ENCODE measurements around the gene ABTB2. TPM values are rescaled to one million over a fixed set of nuclear protein-coding genes. Genes with fewer than 3 reads are reported as not detected.

Gene ABTB2
- total and polyA plus RNA-seq, 2 of the 8 experiments (the other 6 are each of a cell fraction or from before 2014, with no cell fraction given): 7.7 to 10.2 TPM

DNA sequence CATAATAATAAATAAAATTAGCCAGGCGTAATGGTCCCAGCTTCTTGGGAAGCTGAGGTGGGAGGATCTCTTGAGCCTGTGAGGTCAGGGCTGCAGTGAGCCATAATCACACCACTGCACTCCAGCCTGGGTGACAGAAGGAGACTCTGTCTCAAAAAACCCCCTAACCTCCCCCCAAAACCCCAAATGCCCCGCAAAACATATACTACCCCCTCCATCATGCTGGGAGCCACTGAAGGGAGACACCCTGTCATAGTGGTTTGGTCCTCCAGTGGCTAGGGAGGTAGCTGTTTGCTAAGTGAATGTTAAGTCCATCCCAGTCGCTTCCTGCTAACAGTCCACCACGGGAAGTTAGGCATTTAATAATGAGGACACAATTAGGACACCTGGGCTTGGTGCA lies 125.0 kb downstream of the ABTB2 start (continued):
- TF ChIP-seq ATF3 (IDR thresholded peaks at IDR 0.05; ENCODE audit: insufficient read depth, low read depth, low read length): no peak
- no peak for TF ChIP-seq KDM4A (IDR thresholded peaks at IDR 0.05; ENCODE audit: low read depth, low read length, severe bottlenecking)
- TF ChIP-seq TBP (IDR thresholded peaks at IDR 0.05; ENCODE audit: low read depth, low read length): no peak
- TF ChIP-seq HDAC2 (IDR thresholded peaks at IDR 0.05; ENCODE audit: borderline replicate concordance in 1 of 2, low read depth in 2 of 2, low read length in 2 of 2): no peak
